KOPT-K1 (cell line): ENCODE results near the gene ANKRD24.
A peak's percentile ranks its signal among the peaks of the same experiment; 100 is the strongest.
"Not testable (repeated sequence)": the region's sequence is repeated elsewhere in the genome, so short reads cannot be mapped to it uniquely, and the experiment has no call there.

Experiments
- H3K27ac ChIP-seq: fragments of 200-600 bp; sonication (generic); 2 replicates; pipeline ENCODE4 v1.5.1; 2016; ENCODE audit warnings: antibody characterized with exemption, mild to moderate bottlenecking, low read depth, low read length; ENCODE audit not compliant: poor library complexity, severe bottlenecking
- H3K36me3 ChIP-seq: fragments of 200-600 bp; sonication (generic); 2 replicates; pipeline ENCODE4 v1.5.1; 2017; ENCODE audit warnings: antibody characterized with exemption, mild to moderate bottlenecking, low read length, moderate library complexity; ENCODE audit not compliant: insufficient read depth
- H3K9me3 ChIP-seq: fragments of 200-600 bp; sonication (generic); 2 replicates; pipeline ENCODE4 v1.5.1; 2017; ENCODE audit warnings: antibody characterized with exemption, low read length, mild to moderate bottlenecking; ENCODE audit not compliant: insufficient read depth, poor library complexity, severe bottlenecking

The ANKRD24 gene

GRCh38 chr19:4229179-4229931, 46.9 kb downstream of the ANKRD24 start, which contains the start of gene EBI3:
TSS of gene EBI3 (plus strand) at chr19:4229523. CDS start at chr19:4229551, 28 bp downstream.
- Histone ChIP-seq H3K27ac (no peak within 1 kb of the TSS), H3K36me3 (no peaks in the 10 kb centered on the region), H3K9me3 (no peaks in the 10 kb centered on the region)

- not testable (repeated sequence) for H3K36me3 ChIP-seq, H3K27ac ChIP-seq, H3K9me3 ChIP-seq
Observed at GRCh38 chr19:4230237-4230636, 47.7 kb downstream of the ANKRD24 start.

- not testable (repeated sequence) for H3K27ac ChIP-seq, H3K36me3 ChIP-seq, H3K9me3 ChIP-seq
Observed at GRCh38 chr19:4231521-4231920, 49.0 kb downstream of the ANKRD24 start.

- H3K27ac ChIP-seq, H3K9me3 ChIP-seq, H3K36me3 ChIP-seq: not testable (repeated sequence)
Observed at GRCh38 chr19:4232139-4232538, 49.6 kb downstream of the ANKRD24 start.

- H3K9me3 ChIP-seq = no peaks in the 10 kb centered on the region
- no peak overlapping the region for H3K27ac ChIP-seq
- H3K36me3 ChIP-seq = no peaks in the 10 kb centered on the region
Observed at GRCh38 chr19:4232614-4233281, 50.3 kb downstream of the ANKRD24 start.

- H3K9me3 ChIP-seq = no peaks in the 10 kb centered on the region
- no peak overlapping the region for H3K27ac ChIP-seq
- H3K36me3 ChIP-seq = no peaks in the 10 kb centered on the region
Observed at GRCh38 chr19:4233282-4233853, 50.9 kb downstream of the ANKRD24 start.

- Histone ChIP-seq H3K36me3 (no peaks in the 10 kb centered on the region), H3K27ac (no peak overlapping the region), H3K9me3 (no peaks in the 10 kb centered on the region)
Observed at GRCh38 chr19:4234142-4234861, 51.8 kb downstream of the ANKRD24 start.

GRCh38 chr19:4234862-4235201, 52.3 kb downstream of the ANKRD24 start:
- no peak overlapping the region for H3K27ac ChIP-seq
- no peaks in the 10 kb centered on the region for H3K36me3 ChIP-seq
- H3K9me3 ChIP-seq = no peaks in the 10 kb centered on the region

- H3K27ac ChIP-seq = not testable (repeated sequence)
Observed at GRCh38 chr19:4237510-4237909, 55.0 kb downstream of the ANKRD24 start.

GRCh38 chr19:4238831-4239230, 56.3 kb downstream of the ANKRD24 start:
- Histone ChIP-seq H3K9me3 (peaks cover 10% of the 10 kb centered on the region), H3K36me3 (no peaks in the 10 kb centered on the region), H3K27ac (no peak overlapping the region)

More at GRCh38 chr19:4237510-4237909, 55.0 kb downstream of the ANKRD24 start:
- H3K9me3 ChIP-seq = peaks cover 10% of the 10 kb centered on the region
- not testable (repeated sequence) for H3K36me3 ChIP-seq

GRCh38 chr19:4241824-4242430, 59.4 kb downstream of the ANKRD24 start:
- H3K9me3 ChIP-seq = peaks cover 10% of the 10 kb centered on the region
- no peak overlapping the region for H3K27ac ChIP-seq

GRCh38 chr19:4245938-4246337, 63.4 kb downstream of the ANKRD24 start:
- Histone ChIP-seq H3K27ac (peak overlapping the region; percentile 90), H3K9me3 (peaks cover 10% of the 10 kb centered on the region), H3K36me3 (peaks cover 24% of the 10 kb centered on the region)

More at GRCh38 chr19:4241824-4242430, 59.4 kb downstream of the ANKRD24 start:
- H3K36me3 ChIP-seq = no peaks in the 10 kb centered on the region

GRCh38 chr19:4246767-4247593, 64.5 kb downstream of the ANKRD24 start, which contains the start of gene YJU2:
TSS of gene YJU2 (plus strand) at chr19:4247080. CDS start at chr19:4247147, 67 bp downstream.
- Histone ChIP-seq H3K27ac (peak within 1 kb of the TSS; percentile 90), H3K9me3 (peaks cover 3% of the 10 kb centered on the region), H3K36me3 (peaks cover 34% of the 10 kb centered on the region)

- peaks cover 17% of the 10 kb centered on the region for H3K9me3 ChIP-seq
- H3K36me3 ChIP-seq = peaks cover 86% of the 10 kb centered on the region
- no peak overlapping the region for H3K27ac ChIP-seq
Observed at GRCh38 chr19:4256563-4256962, 74.1 kb downstream of the ANKRD24 start.
